HG03378 (cell line): ENCODE data around the gene LRIT3.

Source experiments
- ATAC-seq: cut with Tn5 transposase; IDR thresholded peaks from one replicate; pipeline ENCODE4 v1.9.1; 2021; ENCODE audit warnings: mild to moderate bottlenecking, moderate library complexity; ENCODE audit not compliant: unreplicated experiment

Gene LRIT3

DNA sequence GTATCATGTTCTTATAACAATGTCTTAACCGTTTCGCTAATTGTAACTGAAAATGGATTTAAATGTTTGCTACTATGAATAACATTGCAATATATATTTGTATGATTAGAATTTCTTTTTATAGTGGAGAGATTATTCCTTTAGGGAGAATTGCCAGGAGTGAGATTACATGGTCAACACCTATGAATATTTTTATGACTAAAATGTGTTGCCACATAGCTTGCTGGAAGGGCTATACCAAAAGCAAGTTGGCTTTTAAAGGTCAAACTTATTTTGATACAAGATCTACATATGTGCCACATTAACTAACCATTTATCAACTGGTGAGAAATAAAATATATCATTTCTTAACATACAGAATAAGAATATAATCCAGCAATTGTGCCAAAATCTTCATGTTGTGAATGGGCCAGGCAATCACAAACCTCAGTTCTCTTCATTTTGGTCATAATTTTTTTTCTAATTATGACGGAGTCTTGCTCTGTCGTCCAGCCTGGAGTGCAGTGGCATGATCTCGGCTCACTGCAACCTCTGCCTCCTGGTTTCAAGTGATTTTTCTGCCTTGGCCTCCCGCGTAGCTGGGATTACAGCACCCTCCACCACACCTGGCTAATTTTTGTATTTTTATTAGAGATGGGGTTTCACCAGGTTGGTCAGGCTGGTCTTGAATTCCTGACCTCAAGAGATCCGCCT, 54.8 kb downstream of the LRIT3 start:
- no peak for ATAC-seq

DNA sequence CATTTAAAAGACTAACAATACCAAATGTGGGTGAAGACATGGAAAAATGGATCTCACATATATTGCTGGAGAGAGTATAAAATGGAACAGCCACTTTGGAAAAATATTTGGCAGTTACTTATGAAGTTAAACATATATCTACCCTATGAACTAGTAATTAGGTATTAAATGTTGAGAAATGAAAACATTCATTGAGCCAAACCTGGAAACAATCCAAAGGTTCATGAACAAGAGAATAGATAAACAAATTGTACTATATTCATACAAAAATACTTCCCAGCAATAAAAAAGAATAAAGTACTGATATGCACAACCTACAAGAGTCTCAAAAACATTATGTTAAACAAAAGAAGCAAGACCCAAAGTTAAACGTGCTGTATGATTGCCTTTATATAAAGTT, 60.8 kb downstream of the LRIT3 start:
- ATAC-seq, result no peak

DNA sequence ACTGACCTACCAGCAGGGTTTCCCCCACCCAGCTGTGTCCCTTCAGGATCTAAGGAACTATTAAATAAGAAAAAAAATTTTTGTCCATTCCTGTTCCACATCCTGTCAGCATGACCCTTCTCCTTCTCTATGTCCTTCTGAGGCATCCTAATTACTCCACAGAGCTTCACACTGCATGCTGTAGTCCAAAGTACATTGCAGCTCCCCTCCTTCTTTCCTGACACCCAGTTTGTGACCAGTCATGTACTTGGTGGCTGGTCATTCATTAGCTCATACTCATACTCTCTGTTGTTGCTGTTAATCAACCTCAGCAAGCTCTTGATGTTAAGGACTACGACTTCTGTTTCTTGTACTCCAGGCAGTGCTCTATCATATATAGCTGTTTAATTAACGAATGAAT, 62.3 kb downstream of the LRIT3 start:
- no peak for ATAC-seq

DNA sequence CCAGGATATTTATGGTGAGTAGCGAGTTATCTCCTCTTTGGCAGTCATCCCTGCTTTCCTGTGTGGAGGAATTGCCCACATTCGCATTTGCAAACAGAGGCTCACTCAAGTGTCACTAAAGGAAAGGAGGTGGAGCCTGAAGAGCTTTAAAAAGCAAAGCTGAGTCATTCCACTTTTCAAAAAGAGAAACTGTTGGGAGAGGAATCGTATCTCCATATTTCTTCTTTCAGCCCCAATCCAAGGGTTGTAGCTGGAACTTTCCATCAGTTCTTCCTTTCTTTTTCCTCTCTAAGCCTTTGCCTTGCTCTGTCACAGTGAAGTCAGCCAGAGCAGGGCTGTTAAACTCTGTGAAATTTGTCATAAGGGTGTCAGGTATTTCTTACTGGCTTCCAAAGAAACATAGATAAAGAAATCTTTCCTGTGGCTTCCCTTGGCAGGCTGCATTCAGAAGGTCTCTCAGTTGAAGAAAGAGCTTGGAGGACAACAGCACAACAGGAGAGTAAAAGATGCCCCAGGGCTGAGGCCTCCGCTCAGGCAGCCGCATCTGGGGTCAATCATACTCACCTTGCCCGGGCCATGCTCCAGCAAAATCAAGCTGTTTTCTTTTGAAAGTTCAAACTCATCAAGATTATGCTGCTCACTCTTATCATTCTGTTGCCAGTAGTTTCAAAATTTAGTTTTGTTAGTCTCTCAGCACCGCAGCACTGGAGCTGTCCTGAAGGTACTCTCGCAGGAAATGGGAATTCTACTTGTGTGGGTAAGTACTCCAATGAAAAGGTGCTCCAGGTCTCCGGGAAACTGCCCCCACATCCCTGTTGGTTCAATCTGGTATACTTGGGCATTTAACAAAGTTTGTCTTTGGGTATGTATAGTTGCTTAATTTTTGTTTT, 65.0 kb downstream of the LRIT3 start, which contains the start of gene EGF:
EGF (plus strand) TSS at position 178 of the 890 bp plus-strand sequence; CDS start at position 631, 453 bp downstream.
- no peak for ATAC-seq

DNA sequence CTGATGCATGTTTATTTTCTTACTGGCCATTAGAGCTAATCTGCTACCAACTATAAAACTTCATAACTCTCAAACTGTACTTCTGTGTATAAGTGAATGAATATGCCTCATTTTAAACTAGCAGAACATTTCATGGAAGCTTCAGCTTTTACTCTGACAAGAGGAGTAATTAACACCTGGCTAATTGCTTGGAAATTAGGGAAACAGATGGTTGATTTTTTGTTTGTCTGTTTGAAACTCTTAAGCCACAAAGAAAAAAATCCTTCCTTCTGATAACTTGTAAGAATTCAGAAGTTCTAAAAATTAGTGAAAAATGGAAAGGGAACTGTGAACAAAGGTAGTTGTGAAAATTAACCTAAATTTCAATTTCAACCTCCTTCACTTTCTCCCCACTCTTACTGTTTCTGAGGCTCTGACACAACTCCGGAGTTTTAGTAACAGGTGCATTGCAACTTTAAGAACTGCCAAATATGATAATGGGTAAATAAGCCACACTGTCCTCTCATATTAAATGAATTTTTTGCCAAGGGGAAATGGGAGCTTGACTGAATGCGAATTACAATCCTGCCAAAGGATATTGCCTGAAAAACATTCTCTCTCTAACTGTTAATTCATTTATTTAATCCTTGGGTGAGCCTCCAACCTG, 65.8 kb downstream of the LRIT3 start:
- no peak for ATAC-seq

DNA sequence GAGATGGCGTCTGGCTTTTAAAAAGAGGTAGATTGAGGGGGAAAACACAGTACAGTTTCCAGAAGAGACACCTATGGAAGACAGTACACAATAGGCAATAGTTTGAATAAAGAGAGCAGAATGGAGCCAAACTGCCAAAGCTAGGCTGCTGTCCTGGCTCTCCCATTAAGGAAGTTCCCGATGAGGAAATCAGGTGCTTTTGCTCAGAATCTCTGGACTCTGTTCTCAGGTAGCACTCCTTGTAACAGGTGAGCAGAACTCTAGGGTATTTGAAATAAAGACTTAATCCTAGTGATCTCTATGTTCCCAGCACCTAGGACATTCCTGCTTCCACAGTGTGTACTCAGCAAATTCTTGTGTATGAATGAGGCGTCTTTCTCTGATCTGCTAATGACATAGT, 66.4 kb downstream of the LRIT3 start:
- ATAC-seq, result no peak

DNA sequence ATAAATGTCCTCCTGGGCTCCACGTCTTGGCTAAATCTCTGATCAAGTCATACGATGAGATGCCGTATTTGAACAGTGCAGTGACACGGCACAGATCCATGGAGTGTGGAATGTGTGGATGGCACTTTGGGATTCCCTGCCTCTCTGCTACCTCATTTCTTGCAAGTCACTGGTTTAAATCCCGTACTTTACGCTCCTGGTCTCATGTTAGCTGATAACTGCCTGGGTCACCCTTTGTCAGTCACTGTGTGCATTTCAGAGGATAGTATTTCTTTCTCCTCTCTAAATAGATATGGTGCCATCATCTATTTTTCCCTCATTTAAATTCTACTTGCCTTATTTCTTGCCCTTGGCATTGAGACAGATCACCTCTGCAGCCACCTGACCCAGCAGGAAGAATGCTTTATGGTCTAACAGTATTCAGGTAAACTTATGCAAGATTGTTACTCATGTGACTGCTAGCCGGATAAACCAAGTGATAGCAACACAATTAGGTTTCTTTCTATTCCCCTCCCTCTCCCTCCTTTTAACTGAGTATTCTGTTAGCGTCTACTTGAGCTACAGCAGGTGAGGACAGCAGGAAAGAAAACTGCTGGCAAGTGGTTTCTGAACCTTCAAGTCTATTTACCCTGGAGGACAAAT, 67.6 kb downstream of the LRIT3 start:
- ATAC-seq, result no peak

DNA sequence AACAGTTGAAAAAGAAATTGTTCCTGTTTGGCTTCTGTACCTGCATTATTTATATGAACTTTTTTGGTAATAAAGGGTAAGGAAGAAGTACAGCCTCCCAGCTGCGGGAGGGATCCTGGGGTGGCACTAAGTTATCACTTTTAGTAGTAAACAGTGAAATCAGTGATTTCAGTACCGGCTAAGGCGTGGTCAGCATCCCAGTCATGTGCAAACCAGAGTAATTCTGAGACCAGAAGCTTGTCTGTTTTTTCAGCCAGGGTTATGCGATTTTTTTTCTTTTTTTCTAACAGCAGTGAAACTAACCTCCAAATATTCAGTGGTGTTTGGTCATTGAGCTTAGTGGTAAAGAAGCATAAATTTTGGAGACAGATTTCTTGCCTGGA, 68.1 kb downstream of the LRIT3 start:
- no peak for ATAC-seq

DNA sequence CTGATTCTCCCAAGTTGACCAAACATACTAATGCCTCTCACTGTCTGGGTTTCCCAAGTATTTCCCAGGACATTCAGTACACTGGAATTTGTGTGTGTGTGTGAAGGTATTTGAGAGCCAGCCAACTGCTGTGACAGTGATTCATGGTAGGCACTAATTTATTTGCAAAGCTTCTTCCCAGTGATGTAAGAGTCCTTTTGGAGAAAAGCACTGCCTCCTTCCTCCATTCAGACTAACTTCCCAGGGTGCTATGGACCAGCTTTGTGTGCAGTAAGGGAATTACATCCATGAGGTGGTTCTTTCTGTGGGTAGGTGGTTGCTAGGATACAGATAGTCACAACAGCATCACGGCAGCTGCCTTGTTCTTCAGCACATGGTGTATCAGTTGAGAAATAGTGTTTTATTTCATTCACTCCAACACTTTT, 73.5 kb downstream of the LRIT3 start:
- no peak for ATAC-seq
